ENCODE measurements around the gene RBM4B.

The RBM4B gene

DNA sequence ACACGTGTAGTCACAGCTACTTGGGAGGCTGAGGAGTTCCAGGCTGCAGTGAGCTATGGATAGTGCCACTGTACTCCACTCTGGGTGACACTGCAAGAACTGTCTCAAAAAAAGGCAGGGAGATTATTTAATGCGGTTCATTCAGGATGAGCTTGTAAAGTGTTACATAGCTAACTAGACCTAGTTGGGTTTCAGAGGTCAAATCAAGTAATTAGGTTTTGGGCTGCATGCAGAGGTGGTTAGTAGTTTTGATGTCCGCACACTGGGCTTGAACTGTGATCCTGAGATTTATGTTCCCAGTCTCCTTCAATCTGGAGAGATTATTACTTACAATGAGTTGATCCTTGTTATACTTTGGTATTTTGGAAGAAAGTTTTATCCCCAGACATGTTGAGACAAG is 41.3 kb downstream of the RBM4B start:
- DNase-seq (ENCODE audit: low read depth), result no peak
- in situ Hi-C loops (cut with HindIII; ENCODE audit: low sequenced_read_pairs), result no loop called here
- TF ChIP-seq, protein P1, sequence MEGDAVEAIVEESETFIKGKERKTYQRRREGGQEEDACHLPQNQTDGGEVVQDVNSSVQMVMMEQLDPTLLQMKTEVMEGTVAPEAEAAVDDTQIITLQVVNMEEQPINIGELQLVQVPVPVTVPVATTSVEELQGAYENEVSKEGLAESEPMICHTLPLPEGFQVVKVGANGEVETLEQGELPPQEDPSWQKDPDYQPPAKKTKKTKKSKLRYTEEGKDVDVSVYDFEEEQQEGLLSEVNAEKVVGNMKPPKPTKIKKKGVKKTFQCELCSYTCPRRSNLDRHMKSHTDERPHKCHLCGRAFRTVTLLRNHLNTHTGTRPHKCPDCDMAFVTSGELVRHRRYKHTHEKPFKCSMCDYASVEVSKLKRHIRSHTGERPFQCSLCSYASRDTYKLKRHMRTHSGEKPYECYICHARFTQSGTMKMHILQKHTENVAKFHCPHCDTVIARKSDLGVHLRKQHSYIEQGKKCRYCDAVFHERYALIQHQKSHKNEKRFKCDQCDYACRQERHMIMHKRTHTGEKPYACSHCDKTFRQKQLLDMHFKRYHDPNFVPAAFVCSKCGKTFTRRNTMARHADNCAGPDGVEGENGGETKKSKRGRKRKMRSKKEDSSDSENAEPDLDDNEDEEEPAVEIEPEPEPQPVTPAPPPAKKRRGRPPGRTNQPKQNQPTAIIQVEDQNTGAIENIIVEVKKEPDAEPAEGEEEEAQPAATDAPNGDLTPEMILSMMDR (IDR thresholded peaks at IDR 0.05; ENCODE audit: low read depth, low read length, missing control alignments), result no peak
- no peak overlapping the region for H3K4me3 ChIP-seq (ENCODE audit: low read depth, low read length)

DNA sequence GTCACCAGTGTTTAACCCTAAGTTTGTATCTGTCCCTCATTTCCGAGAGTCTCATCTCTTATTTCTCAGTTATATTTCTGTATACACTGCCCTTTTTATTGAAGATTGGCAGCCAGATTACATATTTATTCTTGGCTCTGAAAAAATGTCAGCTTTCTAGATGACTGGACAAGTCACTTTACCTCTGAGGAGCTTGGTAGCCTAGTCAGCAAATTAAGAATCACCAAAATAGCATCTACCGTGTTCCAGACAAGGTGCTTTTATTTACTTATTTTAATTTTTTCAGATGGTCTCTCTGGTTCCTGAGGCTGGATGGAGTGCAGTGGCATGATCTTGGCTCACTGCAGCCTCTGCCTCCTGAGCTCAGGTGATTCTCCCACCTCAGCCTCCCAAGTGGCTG is 44.7 kb downstream of the RBM4B start:
- DNase-seq (ENCODE audit: low read depth), result no peak
- TF ChIP-seq, protein P1 (IDR thresholded peaks at IDR 0.05; ENCODE audit: low read depth, low read length, missing control alignments), result no peak
- H3K4me3 ChIP-seq (ENCODE audit: low read depth, low read length), result no peak overlapping the region
- in situ Hi-C loops (cut with HindIII; ENCODE audit: low sequenced_read_pairs), result no loop called here

DNA sequence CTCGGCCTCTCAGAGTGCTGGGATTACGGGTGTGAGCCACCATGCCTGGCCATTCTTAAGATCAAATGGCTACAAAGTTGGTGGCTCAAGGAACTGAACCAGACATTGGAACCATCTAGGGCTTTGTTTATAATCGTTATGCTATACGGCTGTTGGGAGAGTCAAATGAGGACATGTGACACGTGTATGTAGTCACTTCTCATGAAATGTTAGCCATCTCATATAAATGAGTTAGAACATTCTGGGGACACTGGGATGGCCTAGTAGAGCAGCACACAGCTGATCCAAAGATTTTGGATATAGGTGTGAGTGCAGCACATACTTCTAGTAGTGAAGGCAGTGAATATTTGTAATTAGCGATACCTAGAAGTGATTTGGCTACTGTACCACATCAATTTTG is 45.8 kb downstream of the RBM4B start:
- TF ChIP-seq, protein P1 (IDR thresholded peaks at IDR 0.05; ENCODE audit: low read depth, low read length, missing control alignments), result no peak
- no peak overlapping the region for H3K4me3 ChIP-seq (ENCODE audit: low read depth, low read length)
- DNase-seq (ENCODE audit: low read depth), result no peak
- in situ Hi-C loops (cut with HindIII; ENCODE audit: low sequenced_read_pairs), result no loop called here

DNA sequence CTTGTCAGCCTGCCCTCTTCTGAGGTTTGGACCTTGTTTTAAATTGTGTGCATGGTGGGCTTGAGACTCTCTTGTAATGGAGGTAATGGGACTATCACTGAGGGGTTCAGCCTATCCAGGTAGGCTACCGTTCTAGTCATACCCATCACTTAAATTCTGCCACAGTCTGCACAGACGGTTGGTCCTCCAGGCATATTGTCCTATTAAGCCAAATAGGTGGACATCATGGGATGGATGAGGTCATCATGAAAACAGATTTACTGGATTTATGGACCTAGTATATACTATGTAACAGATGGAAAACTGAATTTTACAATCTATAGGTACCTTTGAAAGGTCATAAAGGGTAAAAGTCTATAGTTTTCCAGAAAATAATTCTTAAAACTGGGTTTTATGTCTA is 48.3 kb downstream of the RBM4B start:
- in situ Hi-C loops (cut with HindIII; ENCODE audit: low sequenced_read_pairs), result no loop called here
- TF ChIP-seq, protein P1 (IDR thresholded peaks at IDR 0.05; ENCODE audit: low read depth, low read length, missing control alignments), result no peak
- H3K4me3 ChIP-seq (ENCODE audit: low read depth, low read length), result no peak overlapping the region
- DNase-seq (ENCODE audit: low read depth), result no peak

DNA sequence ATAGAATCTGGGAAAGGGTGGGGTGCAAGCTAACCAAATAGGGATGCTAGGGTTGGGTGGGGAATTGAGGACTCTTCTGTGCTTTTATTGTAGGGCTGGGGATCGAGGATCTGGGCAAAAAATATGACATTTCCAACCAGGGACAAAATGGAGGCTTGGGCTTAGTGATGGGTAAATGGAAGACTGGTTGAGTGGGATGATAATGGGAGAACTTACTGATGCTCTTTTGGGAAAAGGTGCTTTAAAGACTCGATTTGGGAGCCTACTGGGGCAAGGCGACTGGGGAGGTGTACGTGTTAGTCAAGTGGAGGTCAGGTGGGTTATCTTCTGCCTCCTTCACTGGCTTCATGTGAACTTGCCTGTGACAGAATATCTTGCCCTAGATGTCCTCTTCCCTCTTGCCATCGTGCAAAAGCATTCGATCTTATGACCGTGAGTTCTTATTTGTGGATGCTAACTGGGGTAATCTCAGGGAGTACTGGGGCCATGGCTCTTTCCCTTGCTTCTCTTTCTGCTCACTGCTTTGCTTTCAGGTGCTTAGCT is 49.6 kb downstream of the RBM4B start:
- H3K4me3 ChIP-seq (ENCODE audit: low read depth, low read length), result no peak overlapping the region
- no peak for DNase-seq (ENCODE audit: low read depth)
- in situ Hi-C loops (cut with HindIII; ENCODE audit: low sequenced_read_pairs), result no loop called here
- TF ChIP-seq, protein P1 (IDR thresholded peaks at IDR 0.05; ENCODE audit: low read depth, low read length, missing control alignments), result no peak

DNA sequence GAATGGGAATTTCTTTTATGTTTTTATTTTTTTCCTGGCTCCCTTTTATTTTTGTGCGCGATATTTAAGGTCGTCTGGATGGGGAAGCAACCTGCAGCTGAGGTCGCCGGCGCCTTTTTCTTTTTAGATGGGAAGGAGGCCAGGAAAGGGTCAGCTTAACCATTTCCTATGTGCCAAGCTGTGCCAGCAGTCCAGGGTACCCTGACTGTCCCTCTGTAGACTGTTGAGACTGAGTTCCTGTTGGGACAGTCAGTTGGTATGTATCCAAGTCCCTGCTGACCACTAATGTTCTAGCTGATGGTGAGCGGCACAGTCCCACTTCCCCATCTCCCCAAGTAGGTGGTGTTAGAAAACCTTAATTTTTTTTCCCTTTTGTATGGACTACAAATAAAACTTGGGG is 50.8 kb downstream of the RBM4B start:
- TF ChIP-seq, protein P1 (IDR thresholded peaks at IDR 0.05; ENCODE audit: low read depth, low read length, missing control alignments), result no peak
- DNase-seq (ENCODE audit: low read depth), result no peak

DNA sequence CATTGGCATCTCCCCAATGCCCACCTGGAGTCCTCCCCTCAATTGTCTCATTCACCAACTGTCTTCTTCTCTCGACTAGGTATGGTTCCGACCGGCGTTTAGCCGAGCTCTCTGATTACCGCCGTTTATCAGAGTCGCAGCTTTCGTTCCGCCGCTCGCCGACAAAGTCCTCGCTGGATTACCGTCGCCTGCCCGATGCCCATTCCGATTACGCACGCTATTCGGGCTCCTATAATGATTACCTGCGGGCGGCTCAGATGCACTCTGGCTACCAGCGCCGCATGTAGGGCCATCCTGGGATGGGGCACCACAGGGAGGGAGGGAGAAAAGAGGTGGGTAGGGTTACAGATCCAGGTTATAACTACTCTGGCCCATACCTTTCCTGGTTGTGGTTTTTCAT is 51.3 kb downstream of the RBM4B start:
- TF ChIP-seq, protein P1 (IDR thresholded peaks at IDR 0.05; ENCODE audit: low read depth, low read length, missing control alignments), result no peak
- H3K4me3 ChIP-seq (ENCODE audit: low read depth, low read length), result no peak overlapping the region
- no peak for DNase-seq (ENCODE audit: low read depth)
- in situ Hi-C loops (cut with HindIII; ENCODE audit: low sequenced_read_pairs), result no loop called here

More for the DNA sequence above, 50.8 kb downstream of the RBM4B start:
- in situ Hi-C loops (cut with HindIII; ENCODE audit: low sequenced_read_pairs), result no loop called here
- no peak overlapping the region for H3K4me3 ChIP-seq (ENCODE audit: low read depth, low read length)

Measured in astrocyte of the cerebellum (primary cell).